ENCODE measurements around the gene CHRND.

CHRND gene

GRCh38 chr2:232525791-232526371 lies at the start of gene CHRND:
Gene CHRND (plus strand): TSS chr2:232526160. CDS start chr2:232526216, 56 bp downstream.
- CTCF ChIA-PET, result no interaction called here
- POLR2A ChIA-PET, result no interaction called here
- H3K27ac ChIP-seq (ENCODE audit: extremely low read depth, low read depth, low read length), result no peak within 1 kb of the TSS
- no peak within 1 kb of the TSS for H3K4me3 ChIP-seq (ENCODE audit: low read depth, low read length)
- no peaks in the 10 kb centered on the region; the same call in 1 of the 2 replicates for H3K4me1 ChIP-seq (ENCODE audit: control insufficient read depth, insufficient read depth, low read length)
- H3K36me3 ChIP-seq (ENCODE audit: control insufficient read depth in 2 of 2, insufficient read depth in 1 of 2, low read length in 2 of 2), result no peaks in the 10 kb centered on the region
- TF ChIP-seq ZBTB11 (tag by site-specific recombination; conservative IDR thresholded peaks at IDR 0.05; ENCODE audit: low read depth) (no peak), REPIN1 (tag by site-specific recombination; IDR thresholded peaks at IDR 0.05; ENCODE audit: low read depth) (no peak), ZIC2 (tag by site-specific recombination; IDR thresholded peaks at IDR 0.05) (no peak), ZSCAN18 (tag by site-specific recombination; IDR thresholded peaks at IDR 0.05) (no peak), RBAK (tag by site-specific recombination; IDR thresholded peaks at IDR 0.05) (no peak), ZNF76 (tag by site-specific recombination; IDR thresholded peaks at IDR 0.05; ENCODE audit: borderline replicate concordance, low read depth) (no peak), ZNF214 (tag by site-specific recombination; IDR thresholded peaks at IDR 0.05; ENCODE audit: borderline replicate concordance) (no peak), GLIS2 (tag by site-specific recombination; IDR thresholded peaks at IDR 0.05) (no peak), ZNF292 (tag by site-specific recombination; IDR thresholded peaks at IDR 0.05; ENCODE audit: borderline replicate concordance, low read depth) (no peak), GLI4 (tag by site-specific recombination; IDR thresholded peaks at IDR 0.05) (no peak), ZNF174 (tag by site-specific recombination; IDR thresholded peaks at IDR 0.05) (no peak)
- no peaks in the 10 kb centered on the region for H3K9me3 ChIP-seq (ENCODE audit: control insufficient read depth, insufficient read depth, low read depth, low read length)

GRCh38 chr2:232476791-232477190 lies 49.2 kb upstream of the CHRND start:
- CTCF ChIA-PET, result interaction anchor here (0.6 to 2.3 kb wide), 2 partner anchors 29 to 42 kb away, joined by 3 to 7 read pairs; no protein-coding TSS in a partner anchor

More at GRCh38 chr2:232476791-232477190, 49.2 kb upstream of the CHRND start:
- Histone ChIP-seq H3K27ac (ENCODE audit: extremely low read depth, low read depth, low read length) (no peak overlapping the region), H3K9me3 (ENCODE audit: control insufficient read depth, insufficient read depth, low read depth, low read length) (no peaks in the 10 kb centered on the region), H3K36me3 (ENCODE audit: control insufficient read depth in 2 of 2, insufficient read depth in 1 of 2, low read length in 2 of 2) (no peaks in the 10 kb centered on the region), H3K4me3 (ENCODE audit: low read depth, low read length) (no peak overlapping the region), H3K4me1 (ENCODE audit: control insufficient read depth, insufficient read depth, low read length) (peaks cover 2% of the 10 kb centered on the region; the same call in 1 of the 2 replicates)
- POLR2A ChIA-PET, result no interaction called here
- TF ChIP-seq KLF17 (tag by site-specific recombination; IDR thresholded peaks at IDR 0.05), result no peak
- no peak for TF ChIP-seq ZFHX2 (tag by site-specific recombination; conservative IDR thresholded peaks at IDR 0.05)
- TF ChIP-seq ZNF221 (tag by site-specific recombination; IDR thresholded peaks at IDR 0.05; ENCODE audit: borderline replicate concordance), result no peak
- no peak for TF ChIP-seq BCL11A (tag by site-specific recombination; IDR thresholded peaks at IDR 0.05; ENCODE audit: low read depth)
- no peak for TF ChIP-seq SP3 (tag by site-specific recombination; IDR thresholded peaks at IDR 0.05)
- TF ChIP-seq ZNF112 (tag by site-specific recombination; IDR thresholded peaks at IDR 0.05), result no peak
- no peak for TF ChIP-seq ZNF175 (tag by site-specific recombination; IDR thresholded peaks at IDR 0.05)
- TF ChIP-seq ZNF18 (tag by site-specific recombination; IDR thresholded peaks at IDR 0.05), result no peak
- no peak for TF ChIP-seq ZBTB48 (tag by site-specific recombination; IDR thresholded peaks at IDR 0.05)
- TF ChIP-seq ZBTB7A (tag by site-specific recombination; IDR thresholded peaks at IDR 0.05; ENCODE audit: low read depth), result no peak
